Natural killer cell (primary cell): ENCODE measurements around the gene TBCE. TPM values are rescaled to one million over a fixed set of nuclear protein-coding genes. Genes with fewer than 3 reads are reported as not detected.
A peak's percentile ranks its signal among the peaks of the same experiment; 100 is the strongest.

ENCODE experiments used
- ATAC-seq, 3 donors: fragments of 150-1000 bp in 2 of 3; fragments of 200-7000 bp in 1 of 3; cut with Tn5 transposase; 1 replicate in 1 of 3; 2 replicates in 2 of 3; pipeline ENCODE4 v1.10.0; 2021; ENCODE audit warnings: mild to moderate bottlenecking in 2 of 3, moderate library complexity in 2 of 3
- DNase-seq, 2 donors: peaks; one replicate each; pipeline versions ENCODE4 v3.0.0 to v3.0.0-alpha.2; 2013 to 2021; ENCODE audit warnings: mixed read lengths in 1 of 2
- H3K27ac ChIP-seq: one replicate; pipeline ENCODE4 v1.5.1; 2013; ENCODE audit warnings: mild to moderate bottlenecking, low read length
- H3K27me3 ChIP-seq: one replicate; pipeline ENCODE4 v1.6.1; 2013; ENCODE audit warnings: low read length; ENCODE audit not compliant: control insufficient read depth, insufficient read depth
- H3K36me3 ChIP-seq: one replicate; pipeline ENCODE4 v1.6.1; 2013; ENCODE audit warnings: low read length; ENCODE audit not compliant: control insufficient read depth, insufficient read depth
- H3K4me1 ChIP-seq: one replicate; pipeline ENCODE4 v1.6.1; 2013; ENCODE audit warnings: low read length; ENCODE audit not compliant: control insufficient read depth, insufficient read depth
- H3K4me3 ChIP-seq: one replicate; pipeline ENCODE4 v1.5.1; 2013; ENCODE audit warnings: low read length
- H3K9me3 ChIP-seq: one replicate; pipeline ENCODE4 v1.6.1; 2013; ENCODE audit warnings: low read length; ENCODE audit not compliant: control insufficient read depth, insufficient read depth
- H3K27ac Mint-ChIP-seq, 2 donors: one replicate each; pipeline ENCODE4 v1.8.0; 2022; ENCODE audit warnings: mild to moderate bottlenecking in 2 of 2, mixed read lengths in 2 of 2, moderate library complexity in 1 of 2
- H3K27me3 Mint-ChIP-seq, 2 donors: one replicate each; pipeline ENCODE4 v1.8.0; 2022; ENCODE audit warnings: low read depth in 2 of 2, mixed read lengths in 2 of 2
- H3K36me3 Mint-ChIP-seq: one replicate; pipeline ENCODE4 v1.8.0; 2022; ENCODE audit warnings: mixed read lengths
- H3K4me1 Mint-ChIP-seq, 2 donors: one replicate each; pipeline ENCODE4 v1.8.0; 2022; ENCODE audit warnings: mixed read lengths in 2 of 2
- H3K4me3 Mint-ChIP-seq: one replicate; pipeline ENCODE4 v1.8.0; 2022; ENCODE audit warnings: mild to moderate bottlenecking, moderate library complexity, mixed read lengths
- H3K9me3 Mint-ChIP-seq, 2 donors: one replicate each; pipeline ENCODE4 v1.8.0; 2022; ENCODE audit warnings: mixed read lengths in 2 of 2
- CTCF ChIP-seq: fragments of 200-600 bp; IDR thresholded peaks from one replicate; pipeline ENCODE4 v1.8.0; 2022; ENCODE audit warnings: antibody characterized with exemption
- WGBS: methylation state at CpG from one replicate; pipeline ENCODE4 v1.1.7; 2013; ENCODE audit warnings: missing lambda C conversion rate; ENCODE audit not compliant: insufficient coverage; 5-methylcytosine and 5-hydroxymethylcytosine counted together
- intact Hi-C: fragments of 100-400 bp; cut with micrococcal nuclease; formaldehyde crosslinking; loops from one replicate; pipeline ENCODE4 v1.14.2; 2022
- total RNA-seq, 4 donors: library from RNA; stranded (reverse); fragments of 120-200 nt in 1 of 4; gene quantifications; one replicate each; pipeline versions ENCODE4 v1.2.3 to v1.2.4, GENCODE V29; 2013 to 2022

TBCE gene
- total RNA-seq, 3 donors from 2014 or later (not counting 1 experiment from before 2014, with no cell fraction given): 24.1 to 25.2 (median 25.0) TPM

GRCh38 chr1:235326719-235327558, 40.3 kb upstream of the TBCE start:
- intact Hi-C loops: loop anchor here (5.0 to 10.0 kb wide), 4 partner anchors 90 to 722 kb away; partner anchors contain the start of genes LYST and TOMM20
- no peak overlapping the region for H3K27ac Mint-ChIP-seq
- H3K4me3 ChIP-seq: peak overlapping the region; percentile 96

GRCh38 chr1:235327559-235328270, 39.5 kb upstream of the TBCE start, which contains the start of gene ARID4B:
Gene ARID4B (minus strand): TSS chr1:235328179. CDS start chr1:235326919, 1,260 bp downstream.
- H3K36me3 Mint-ChIP-seq: no peaks in the 10 kb centered on the region

More at GRCh38 chr1:235326719-235327558, 40.3 kb upstream of the TBCE start:
- 0% methylated on average over 78 of the region's 78 CpGs for WGBS
- Mint-ChIP-seq H3K36me3 (no peaks in the 10 kb centered on the region), H3K4me3 (peak overlapping the region; percentile 99), H3K4me1 (peaks cover 39 to 43% of the 10 kb centered on the region in 2 donors), H3K9me3 (no peaks in the 10 kb centered on the region), H3K27me3 (no peaks in the 10 kb centered on the region)
- Histone ChIP-seq H3K9me3 (no peaks in the 10 kb centered on the region), H3K27me3 (no peaks in the 10 kb centered on the region), H3K27ac (peak overlapping the region; percentile 92), H3K36me3 (peaks cover 4% of the 10 kb centered on the region), H3K4me1 (peaks cover 32% of the 10 kb centered on the region)
- ATAC-seq (peak; percentile 11 to 31 (median 15)), DNase-seq (peak; percentile 68 to 89)
- TF ChIP-seq CTCF: no peak

More at GRCh38 chr1:235327559-235328270, 39.5 kb upstream of the TBCE start, which contains the start of gene ARID4B:
- H3K4me1 Mint-ChIP-seq: peaks cover 36 to 41% of the 10 kb centered on the region in 2 donors
- Histone ChIP-seq H3K4me3 (peak within 1 kb of the TSS; percentile 96), H3K36me3 (no peaks in the 10 kb centered on the region), H3K27me3 (no peaks in the 10 kb centered on the region), H3K27ac (peak within 1 kb of the TSS; percentile 92), H3K4me1 (peaks cover 32% of the 10 kb centered on the region), H3K9me3 (no peaks in the 10 kb centered on the region)
- ATAC-seq (peak in 2 of 3 donors; percentile 2 to 5), DNase-seq (peak in 1 of 2 donors; percentile 71)
- peak within 1 kb of the TSS; percentile 99 for H3K4me3 Mint-ChIP-seq
- no peak for TF ChIP-seq CTCF
- no peak within 1 kb of the TSS for H3K27ac Mint-ChIP-seq
- H3K27me3 Mint-ChIP-seq: no peaks in the 10 kb centered on the region
- intact Hi-C loops: loop anchor here (1.0 to 10.0 kb wide), 8 partner anchors 23 to 723 kb away; partner anchors contain the start of genes LYST, RBM34, TBCE and TOMM20
- 0% methylated on average over 56 of the region's 58 CpGs for WGBS
- no peaks in the 10 kb centered on the region for H3K9me3 Mint-ChIP-seq
